ENCODE measurements around the gene EMP1. TPM values are rescaled to one million over a fixed set of nuclear protein-coding genes. Genes with fewer than 3 reads are reported as not detected.

EMP1 gene
- total and polyA plus RNA-seq, 3 experiments from 2014 or later = 0.35 to 12.9 (median 9.6) TPM

- peaks cover 16 to 23% (median 23%) of the 10 kb centered on the region in 3 donors for H3K4me1 Mint-ChIP-seq
- Histone ChIP-seq H3K4me1 (ENCODE audit: insufficient read depth, low read length) (peaks cover 18% of the 10 kb centered on the region), H3K27ac (ENCODE audit: low read depth, low read length) (no peak overlapping the region), H3K4me3 (ENCODE audit: low read length) (no peak overlapping the region), H3K36me3 (ENCODE audit: insufficient read depth, low read length) (no peaks in the 10 kb centered on the region), H3K9me3 (ENCODE audit: low read length) (no peaks in the 10 kb centered on the region), H3K27me3 (ENCODE audit: insufficient read depth, low read length, poor library complexity, severe bottlenecking) (no peaks in the 10 kb centered on the region)
- POLR2A ChIA-PET = no interaction called here
- H3K27ac Mint-ChIP-seq = no peak overlapping the region
- CTCF ChIA-PET = no interaction called here
- no peaks in the 10 kb centered on the region for H3K36me3 Mint-ChIP-seq
- no peak overlapping the region for H3K4me3 Mint-ChIP-seq
- no peak for DNase-seq
- H3K27me3 Mint-ChIP-seq = peaks cover 15 to 45% of the 10 kb centered on the region in 2 donors
- H3K9me3 Mint-ChIP-seq = no peaks in the 10 kb centered on the region
Observed at GRCh38 chr12:13182881-13183280, 13.6 kb upstream of the EMP1 start.

GRCh38 chr12:13183620-13184019, 12.9 kb upstream of the EMP1 start:
- Histone ChIP-seq H3K27ac (ENCODE audit: low read depth, low read length) (no peak overlapping the region), H3K27me3 (ENCODE audit: insufficient read depth, low read length, poor library complexity, severe bottlenecking) (no peaks in the 10 kb centered on the region), H3K4me3 (ENCODE audit: low read length) (no peak overlapping the region), H3K36me3 (ENCODE audit: insufficient read depth, low read length) (no peaks in the 10 kb centered on the region), H3K4me1 (ENCODE audit: insufficient read depth, low read length) (peaks cover 15% of the 10 kb centered on the region), H3K9me3 (ENCODE audit: low read length) (no peaks in the 10 kb centered on the region)
- Mint-ChIP-seq H3K36me3 (no peaks in the 10 kb centered on the region), H3K27ac (no peak overlapping the region), H3K4me3 (no peak overlapping the region), H3K4me1 (peaks cover 12 to 18% (median 17%) of the 10 kb centered on the region in 3 donors), H3K27me3 (peaks cover 17 to 46% of the 10 kb centered on the region in 2 donors), H3K9me3 (no peaks in the 10 kb centered on the region)
- POLR2A ChIA-PET = no interaction called here
- DNase-seq = no peak
- CTCF ChIA-PET = no interaction called here

- Histone ChIP-seq H3K36me3 (ENCODE audit: insufficient read depth, low read length) (no peaks in the 10 kb centered on the region), H3K9me3 (ENCODE audit: low read length) (no peaks in the 10 kb centered on the region), H3K27me3 (ENCODE audit: insufficient read depth, low read length, poor library complexity, severe bottlenecking) (no peaks in the 10 kb centered on the region), H3K4me1 (ENCODE audit: insufficient read depth, low read length) (no peaks in the 10 kb centered on the region), H3K27ac (ENCODE audit: low read depth, low read length) (no peak overlapping the region), H3K4me3 (ENCODE audit: low read length) (no peak overlapping the region)
- ChIA-PET POLR2A (no interaction called here), CTCF (interaction anchor here (1.0 kb wide), 1 partner anchor 19 kb away, joined by 3 read pairs; no protein-coding TSS in a partner anchor)
- DNase-seq = no peak
- H3K9me3 Mint-ChIP-seq = no peaks in the 10 kb centered on the region
- H3K27me3 Mint-ChIP-seq = peaks cover 12 to 54% of the 10 kb centered on the region in 2 donors
- no peaks in the 10 kb centered on the region for H3K36me3 Mint-ChIP-seq
- no peak overlapping the region for H3K4me3 Mint-ChIP-seq
- H3K4me1 Mint-ChIP-seq = no peaks in the 10 kb centered on the region
- no peak overlapping the region for H3K27ac Mint-ChIP-seq
Observed at GRCh38 chr12:13186302-13186701, 10.2 kb upstream of the EMP1 start.

GRCh38 chr12:13187399-13187798, 9.1 kb upstream of the EMP1 start:
- Mint-ChIP-seq H3K4me3 (no peak overlapping the region), H3K9me3 (no peaks in the 10 kb centered on the region), H3K27me3 (peaks cover 10 to 47% of the 10 kb centered on the region in 2 donors), H3K4me1 (no peaks in the 10 kb centered on the region), H3K27ac (no peak overlapping the region), H3K36me3 (no peaks in the 10 kb centered on the region)
- no peak for DNase-seq
- Histone ChIP-seq H3K27me3 (ENCODE audit: insufficient read depth, low read length, poor library complexity, severe bottlenecking) (no peaks in the 10 kb centered on the region), H3K4me1 (ENCODE audit: insufficient read depth, low read length) (no peaks in the 10 kb centered on the region), H3K9me3 (ENCODE audit: low read length) (no peaks in the 10 kb centered on the region), H3K4me3 (ENCODE audit: low read length) (no peak overlapping the region), H3K36me3 (ENCODE audit: insufficient read depth, low read length) (no peaks in the 10 kb centered on the region), H3K27ac (ENCODE audit: low read depth, low read length) (no peak overlapping the region)
- ChIA-PET CTCF (interaction anchor here (1.0 kb wide), 1 partner anchor 20 kb away, joined by 3 read pairs; no protein-coding TSS in a partner anchor), POLR2A (no interaction called here)

GRCh38 chr12:13189264-13189663, 7.3 kb upstream of the EMP1 start:
- ChIA-PET POLR2A (interaction anchor here (0.6 kb wide), 1 partner anchor 93 kb away, joined by 5 read pairs; no protein-coding TSS in a partner anchor), CTCF (interaction anchor here (1.0 to 2.1 kb wide), 2 partner anchors 11 to 23 kb away, joined by 3 to 7 read pairs; no protein-coding TSS in a partner anchor)
- Histone ChIP-seq H3K4me1 (ENCODE audit: insufficient read depth, low read length) (no peaks in the 10 kb centered on the region), H3K9me3 (ENCODE audit: low read length) (no peaks in the 10 kb centered on the region), H3K27me3 (ENCODE audit: insufficient read depth, low read length, poor library complexity, severe bottlenecking) (no peaks in the 10 kb centered on the region), H3K36me3 (ENCODE audit: insufficient read depth, low read length) (no peaks in the 10 kb centered on the region), H3K27ac (ENCODE audit: low read depth, low read length) (no peak overlapping the region), H3K4me3 (ENCODE audit: low read length) (no peak overlapping the region)
- Mint-ChIP-seq H3K27me3 (peaks cover 9 to 37% of the 10 kb centered on the region in 2 donors), H3K4me1 (no peaks in the 10 kb centered on the region), H3K27ac (no peak overlapping the region), H3K4me3 (no peak overlapping the region), H3K36me3 (no peaks in the 10 kb centered on the region), H3K9me3 (no peaks in the 10 kb centered on the region)
- no peak for DNase-seq

DNA sequence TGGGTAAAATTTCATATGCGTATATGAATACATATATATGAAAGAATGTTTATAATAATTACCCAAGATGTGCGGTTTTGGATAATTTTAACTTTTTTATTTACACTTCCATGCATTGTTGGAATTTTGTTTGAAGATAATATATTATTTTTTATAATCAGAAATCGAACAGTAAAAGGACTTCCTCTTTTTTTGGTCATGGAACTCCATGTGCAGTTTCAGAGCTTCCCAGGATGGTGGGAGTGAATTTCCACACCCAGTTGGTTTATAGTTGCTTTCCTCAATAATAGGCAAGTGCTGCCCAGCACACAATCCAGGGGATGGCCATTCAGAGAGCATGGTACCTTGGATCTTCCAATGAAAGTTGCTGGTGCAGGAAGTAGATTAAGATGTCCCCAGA, 6.3 kb upstream of the EMP1 start:
- Mint-ChIP-seq H3K4me1 (peaks cover 0 to 3% (median 0%) of the 10 kb centered on the region in 3 donors), H3K27me3 (peaks cover 5 to 28% of the 10 kb centered on the region in 2 donors), H3K27ac (no peak overlapping the region), H3K36me3 (no peaks in the 10 kb centered on the region), H3K9me3 (no peaks in the 10 kb centered on the region), H3K4me3 (no peak overlapping the region)
- no peak for DNase-seq
- Histone ChIP-seq H3K4me1 (ENCODE audit: insufficient read depth, low read length) (no peaks in the 10 kb centered on the region), H3K27me3 (ENCODE audit: insufficient read depth, low read length, poor library complexity, severe bottlenecking) (no peaks in the 10 kb centered on the region), H3K36me3 (ENCODE audit: insufficient read depth, low read length) (no peaks in the 10 kb centered on the region), H3K4me3 (ENCODE audit: low read length) (no peak overlapping the region), H3K9me3 (ENCODE audit: low read length) (no peaks in the 10 kb centered on the region), H3K27ac (ENCODE audit: low read depth, low read length) (no peak overlapping the region)
- ChIA-PET POLR2A (no interaction called here), CTCF (interaction anchor here (1.3 kb wide), 1 partner anchor 22 kb away, joined by 4 read pairs; no protein-coding TSS in a partner anchor)

DNA sequence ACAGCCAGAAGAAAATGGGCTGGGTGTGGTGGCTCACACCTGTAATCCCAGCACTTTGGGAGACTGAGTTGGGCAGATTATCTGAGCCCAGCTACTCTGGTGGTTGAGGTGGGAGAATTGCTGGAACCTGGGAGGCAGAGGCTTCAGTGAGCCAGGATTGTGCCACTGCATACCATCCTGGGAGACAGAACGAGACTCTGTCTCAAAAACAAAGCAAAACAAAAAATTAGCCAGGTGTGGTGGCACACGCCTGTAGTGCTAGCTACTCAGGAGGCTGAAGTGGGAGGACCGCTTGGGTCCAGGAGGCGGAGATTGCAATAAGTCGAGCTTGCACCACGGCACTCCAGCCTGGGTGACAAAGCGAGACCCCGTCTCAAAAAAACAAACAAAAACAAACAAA, 3.8 kb upstream of the EMP1 start:
- Mint-ChIP-seq H3K4me3 (peak overlapping the region in 1 of 7 donors; percentile 67), H3K4me1 (peaks cover 17 to 25% (median 18%) of the 10 kb centered on the region in 3 donors), H3K27me3 (peaks cover 9 to 21% of the 10 kb centered on the region in 2 donors), H3K27ac (no peak overlapping the region), H3K36me3 (no peaks in the 10 kb centered on the region), H3K9me3 (no peaks in the 10 kb centered on the region)
- no peaks in the 10 kb centered on the region for H3K9me3 ChIP-seq (ENCODE audit: low read length)
- POLR2A ChIA-PET = no interaction called here
- no peaks in the 10 kb centered on the region for H3K36me3 ChIP-seq (ENCODE audit: insufficient read depth, low read length)
- H3K27ac ChIP-seq (ENCODE audit: low read depth, low read length) = no peak overlapping the region
- no peak for DNase-seq
- H3K4me1 ChIP-seq (ENCODE audit: insufficient read depth, low read length) = peaks cover 18% of the 10 kb centered on the region
- no peak overlapping the region for H3K4me3 ChIP-seq (ENCODE audit: low read length)
- no peaks in the 10 kb centered on the region for H3K27me3 ChIP-seq (ENCODE audit: insufficient read depth, low read length, poor library complexity, severe bottlenecking)
- CTCF ChIA-PET = interaction anchor here (1.6 kb wide), 1 partner anchor 19 kb away, joined by 7 read pairs; no protein-coding TSS in a partner anchor

- ChIA-PET CTCF (interaction anchor here (0.6 kb wide), 2 partner anchors 95 to 410 kb away, joined by 3 read pairs; no protein-coding TSS in a partner anchor), POLR2A (no interaction called here)
- H3K27ac ChIP-seq (ENCODE audit: low read depth, low read length) = no peak overlapping the region
- DNase-seq = no peak
- H3K36me3 ChIP-seq (ENCODE audit: insufficient read depth, low read length) = no peaks in the 10 kb centered on the region
- Mint-ChIP-seq H3K27me3 (peaks cover 4 to 15% of the 10 kb centered on the region in 2 donors), H3K36me3 (no peaks in the 10 kb centered on the region), H3K27ac (no peak overlapping the region), H3K9me3 (no peaks in the 10 kb centered on the region), H3K4me3 (no peak overlapping the region), H3K4me1 (peaks cover 17 to 30% (median 18%) of the 10 kb centered on the region in 3 donors)
- H3K4me3 ChIP-seq (ENCODE audit: low read length) = no peak overlapping the region
- H3K27me3 ChIP-seq (ENCODE audit: insufficient read depth, low read length, poor library complexity, severe bottlenecking) = no peaks in the 10 kb centered on the region
- no peaks in the 10 kb centered on the region for H3K9me3 ChIP-seq (ENCODE audit: low read length)
- H3K4me1 ChIP-seq (ENCODE audit: insufficient read depth, low read length) = peaks cover 18% of the 10 kb centered on the region
Observed at GRCh38 chr12:13193505-13194231, 2.9 kb upstream of the EMP1 start.

Data from CD8-positive, alpha-beta memory T cell (primary cell).